Kidney epithelial cell (primary cell): ENCODE results near the gene TFAP2A. TPM values are rescaled to one million over a fixed set of nuclear protein-coding genes. Genes with fewer than 3 reads are reported as not detected.

ENCODE experiments used
- DNase-seq: peaks from one replicate; pipeline ENCODE4 v3.0.0-alpha.2; 2010; ENCODE audit warnings: low read depth
- H3K27me3 ChIP-seq: 2 replicates; pipeline ENCODE4 v1.6.0; 2011; ENCODE audit warnings: low read length; ENCODE audit not compliant: control insufficient read depth, insufficient read depth
- H3K36me3 ChIP-seq: 2 replicates; pipeline ENCODE4 v1.5.1; 2011; ENCODE audit warnings: low read length; ENCODE audit not compliant: control insufficient read depth, insufficient read depth
- H3K4me3 ChIP-seq: 2 replicates; pipeline ENCODE4 v1.5.1; 2011; ENCODE audit warnings: low read depth, mild to moderate bottlenecking, control low read depth, low read length
- total RNA-seq: library from RNA; depleted of rRNA; stranded (reverse); fragments of >200 nt; gene quantifications from 2 replicates; pipeline ENCODE4 v1.2.3, GENCODE V29; 2015
- TF ChIP-seq, protein P1 (sequence below): IDR thresholded peaks from 2 replicates; pipeline ENCODE4 v1.5.1; 2011; ENCODE audit warnings: mild to moderate bottlenecking, moderate library complexity, low read length, control low read depth, inconsistent platforms; ENCODE audit not compliant: insufficient read depth, poor library complexity, severe bottlenecking

Gene TFAP2A
- total RNA-seq, 1 donor from 2014 or later: 11.2 TPM

- DNase-seq: no peak
- TF ChIP-seq, protein P1, sequence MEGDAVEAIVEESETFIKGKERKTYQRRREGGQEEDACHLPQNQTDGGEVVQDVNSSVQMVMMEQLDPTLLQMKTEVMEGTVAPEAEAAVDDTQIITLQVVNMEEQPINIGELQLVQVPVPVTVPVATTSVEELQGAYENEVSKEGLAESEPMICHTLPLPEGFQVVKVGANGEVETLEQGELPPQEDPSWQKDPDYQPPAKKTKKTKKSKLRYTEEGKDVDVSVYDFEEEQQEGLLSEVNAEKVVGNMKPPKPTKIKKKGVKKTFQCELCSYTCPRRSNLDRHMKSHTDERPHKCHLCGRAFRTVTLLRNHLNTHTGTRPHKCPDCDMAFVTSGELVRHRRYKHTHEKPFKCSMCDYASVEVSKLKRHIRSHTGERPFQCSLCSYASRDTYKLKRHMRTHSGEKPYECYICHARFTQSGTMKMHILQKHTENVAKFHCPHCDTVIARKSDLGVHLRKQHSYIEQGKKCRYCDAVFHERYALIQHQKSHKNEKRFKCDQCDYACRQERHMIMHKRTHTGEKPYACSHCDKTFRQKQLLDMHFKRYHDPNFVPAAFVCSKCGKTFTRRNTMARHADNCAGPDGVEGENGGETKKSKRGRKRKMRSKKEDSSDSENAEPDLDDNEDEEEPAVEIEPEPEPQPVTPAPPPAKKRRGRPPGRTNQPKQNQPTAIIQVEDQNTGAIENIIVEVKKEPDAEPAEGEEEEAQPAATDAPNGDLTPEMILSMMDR: no peak
- Histone ChIP-seq H3K27me3 (peaks cover 64% of the 10 kb centered on the region), H3K4me3 (no peak overlapping the region), H3K36me3 (no peaks in the 10 kb centered on the region)
Measured at GRCh38 chr6:10391299-10391630, 23.6 kb downstream of the TFAP2A start.

DNA sequence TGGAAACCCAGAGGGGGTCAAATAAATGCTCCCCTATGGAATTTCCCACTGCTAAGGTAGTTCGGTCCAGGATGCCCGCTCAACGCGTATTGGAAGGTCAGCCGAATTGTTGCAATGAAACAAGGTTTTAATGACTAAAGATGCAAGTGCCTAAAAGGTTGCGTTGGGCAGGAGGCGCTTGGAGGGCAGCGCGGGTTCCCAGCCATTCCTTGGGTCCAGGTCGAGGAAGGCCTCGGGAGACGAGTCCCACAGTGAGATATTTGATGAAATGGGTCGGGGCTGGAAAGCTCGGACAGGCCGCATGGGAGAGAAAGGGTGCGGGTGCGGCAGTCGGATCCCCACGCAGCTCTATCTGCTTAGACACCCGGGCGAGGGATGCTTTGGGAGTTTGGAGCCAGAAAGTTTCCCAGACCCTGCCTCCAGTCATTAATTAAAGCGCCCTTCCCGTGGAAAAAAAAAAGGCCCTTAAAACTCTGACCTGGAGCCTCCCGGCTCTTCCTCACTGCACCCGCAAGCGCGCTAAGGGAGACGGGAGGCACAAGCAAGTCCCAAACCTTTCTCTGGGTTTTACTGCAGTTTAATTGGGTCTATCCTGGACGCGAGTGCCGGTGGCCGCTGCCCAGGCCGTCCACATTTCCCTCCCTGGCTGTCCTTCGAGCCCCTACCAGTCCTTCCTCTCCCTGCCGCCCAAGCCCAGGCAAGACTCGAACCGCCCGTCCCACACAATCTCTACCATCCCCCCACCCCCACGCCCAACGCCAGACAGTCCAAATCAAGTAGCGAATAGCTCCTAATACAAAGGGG, 24.2 kb downstream of the TFAP2A start:
- no peak for DNase-seq
- TF ChIP-seq, protein P1: no peak
- H3K27me3 ChIP-seq: peaks cover 62% of the 10 kb centered on the region
- no peaks in the 10 kb centered on the region for H3K36me3 ChIP-seq
- no peak overlapping the region for H3K4me3 ChIP-seq

DNA sequence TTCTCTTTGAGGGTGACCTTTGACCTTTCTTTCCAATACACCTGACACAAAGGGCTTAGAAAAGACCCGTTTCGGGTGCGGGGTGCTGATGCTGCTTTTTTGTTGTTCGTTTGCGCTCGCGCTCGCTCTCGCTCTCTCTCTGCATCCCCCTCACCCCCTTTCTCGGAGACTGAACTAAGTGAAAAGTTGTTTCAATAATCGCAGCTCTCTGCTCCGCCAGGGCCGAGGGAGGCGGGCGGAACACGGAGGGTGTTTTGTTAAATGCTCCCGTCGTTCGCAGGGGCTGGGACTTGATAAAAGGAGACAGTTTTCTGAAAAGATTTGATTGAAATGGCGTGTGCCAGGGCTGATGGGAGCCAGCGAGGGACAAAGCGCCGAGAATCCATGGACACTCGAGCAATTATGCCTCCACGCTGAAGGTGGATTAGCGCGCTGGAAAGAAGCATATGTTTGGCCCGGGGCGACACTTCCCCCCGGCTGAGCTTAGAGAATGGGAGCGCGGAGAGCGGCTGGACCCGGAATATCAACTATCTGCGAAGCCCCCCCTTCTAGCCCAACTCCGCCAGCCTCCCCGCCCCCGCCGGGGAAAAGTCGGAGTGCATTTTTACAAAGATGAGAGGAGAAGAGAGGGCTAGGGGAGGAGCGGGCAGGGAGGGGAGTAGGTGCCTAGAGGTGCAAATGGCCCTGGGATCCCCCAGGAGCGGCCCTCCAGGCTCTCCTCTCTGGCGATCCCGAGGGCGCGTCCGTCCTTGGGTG, 25.0 kb downstream of the TFAP2A start:
- Histone ChIP-seq H3K27me3 (peaks cover 65% of the 10 kb centered on the region), H3K36me3 (no peaks in the 10 kb centered on the region), H3K4me3 (no peak overlapping the region)
- no peak for DNase-seq
- TF ChIP-seq, protein P1: no peak

DNA sequence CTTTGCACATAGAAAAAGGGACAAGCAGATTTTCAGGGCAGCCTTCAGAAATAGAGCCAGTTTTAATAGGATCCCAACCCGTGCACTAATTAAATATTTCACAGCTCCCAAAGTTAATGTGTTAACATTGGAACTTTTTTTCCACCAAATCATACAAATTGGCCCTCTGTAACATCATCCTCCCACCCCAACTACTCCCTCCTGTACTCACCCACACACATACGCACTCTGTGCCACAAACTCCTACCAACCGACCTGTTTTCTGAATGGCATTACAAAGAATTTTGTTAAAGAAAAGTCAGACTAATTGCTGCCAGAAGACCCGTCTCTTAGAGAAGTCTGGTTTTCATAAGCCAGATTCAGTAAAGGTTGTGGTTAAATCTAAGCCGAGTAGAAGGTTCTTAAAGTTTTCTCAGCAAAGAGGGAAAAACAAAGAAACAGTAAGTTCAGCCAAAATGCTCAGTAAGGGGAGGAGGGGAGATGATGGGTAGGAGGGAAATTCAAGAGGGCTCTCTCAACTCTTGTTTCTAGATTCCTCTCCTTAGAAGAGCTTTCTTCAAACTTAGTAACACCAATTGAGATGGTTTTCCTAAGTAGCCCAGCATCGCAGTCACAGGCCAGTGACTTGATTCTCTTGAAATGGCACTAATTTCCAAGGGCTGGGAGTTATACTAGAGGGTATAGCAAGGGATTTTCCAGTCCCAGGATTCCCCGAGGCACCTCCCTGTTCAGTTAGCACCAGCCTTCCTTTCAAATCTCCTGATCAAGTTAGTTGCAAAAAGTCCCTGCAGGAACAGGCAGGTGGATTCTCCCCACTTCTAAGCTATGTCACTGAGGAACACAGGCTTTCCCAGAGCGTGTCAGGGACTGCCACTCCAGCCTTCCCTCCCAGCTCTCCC, 27.9 kb downstream of the TFAP2A start:
- peaks cover 86% of the 10 kb centered on the region for H3K27me3 ChIP-seq
- DNase-seq: no peak
- no peaks in the 10 kb centered on the region for H3K36me3 ChIP-seq
- TF ChIP-seq, protein P1: no peak
- H3K4me3 ChIP-seq: no peak overlapping the region

DNA sequence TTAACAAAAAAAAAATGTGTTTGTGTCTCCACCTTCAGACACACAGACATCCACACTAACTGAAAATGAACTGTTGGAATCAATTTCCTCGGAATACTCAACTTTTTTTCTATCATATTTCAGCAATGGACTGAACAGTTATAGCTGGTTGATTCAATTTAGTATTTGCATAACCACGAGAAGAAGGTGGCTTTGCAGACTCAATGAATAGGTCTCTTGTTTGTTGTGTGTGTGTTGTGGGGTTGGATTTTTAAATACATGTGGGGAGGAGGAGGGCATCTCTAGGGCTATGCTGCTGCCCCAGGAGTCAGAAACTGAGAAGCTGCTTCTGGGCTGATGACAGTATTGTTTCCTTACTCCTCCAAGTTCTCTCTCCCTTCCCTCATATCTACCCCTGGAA, 28.7 kb downstream of the TFAP2A start:
- TF ChIP-seq, protein P1: no peak
- Histone ChIP-seq H3K36me3 (no peaks in the 10 kb centered on the region), H3K27me3 (peaks cover 89% of the 10 kb centered on the region), H3K4me3 (no peak overlapping the region)
- DNase-seq: no peak
